ENCODE data around the gene MTREX. TPM values are rescaled to one million over a fixed set of nuclear protein-coding genes. Genes with fewer than 3 reads are reported as not detected.
A peak's percentile ranks its signal among the peaks of the same experiment; 100 is the strongest.

Gene MTREX
- total RNA-seq, 1 experiment from 2014 or later: 102 TPM

GRCh38 chr5:55320571-55320970 is 12.8 kb downstream of the MTREX start:
- in situ Hi-C loops (cut with HindIII; ENCODE audit: low sequenced_read_pairs): no loop called here
- DNase-seq (ENCODE audit: low spot score): no peak

- in situ Hi-C loops (cut with HindIII; ENCODE audit: low sequenced_read_pairs): no loop called here
- no peak for DNase-seq (ENCODE audit: low spot score)
Observed at GRCh38 chr5:55324006-55324405, 16.2 kb downstream of the MTREX start.

GRCh38 chr5:55324815-55325418 is 17.1 kb downstream of the MTREX start:
- in situ Hi-C loops (cut with HindIII; ENCODE audit: low sequenced_read_pairs): no loop called here
- DNase-seq (ENCODE audit: low spot score): peak; percentile 65

GRCh38 chr5:55325621-55326020 is 17.8 kb downstream of the MTREX start:
- in situ Hi-C loops (cut with HindIII; ENCODE audit: low sequenced_read_pairs): no loop called here
- no peak for DNase-seq (ENCODE audit: low spot score)

DNA sequence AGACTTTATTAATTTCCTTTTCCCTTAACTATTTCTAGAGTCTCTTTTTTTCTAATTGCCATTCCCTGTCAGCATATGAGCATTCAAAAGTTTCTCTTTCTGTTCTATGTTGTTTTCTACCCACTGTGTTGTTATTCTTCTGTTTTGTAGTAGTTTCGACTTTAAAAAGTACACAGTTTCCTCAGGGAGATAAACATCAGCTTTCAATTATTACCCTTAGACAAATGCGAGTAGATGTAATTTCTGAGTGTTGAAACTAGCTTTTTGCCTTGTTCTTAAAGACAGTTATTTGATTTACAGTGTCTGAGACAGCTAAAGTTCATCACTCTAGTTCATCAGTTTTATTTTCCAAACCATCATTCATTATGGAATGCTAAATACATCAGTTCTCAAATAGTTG is 19.5 kb downstream of the MTREX start:
- DNase-seq (ENCODE audit: low spot score): no peak
- in situ Hi-C loops (cut with HindIII; ENCODE audit: low sequenced_read_pairs): no loop called here

DNA sequence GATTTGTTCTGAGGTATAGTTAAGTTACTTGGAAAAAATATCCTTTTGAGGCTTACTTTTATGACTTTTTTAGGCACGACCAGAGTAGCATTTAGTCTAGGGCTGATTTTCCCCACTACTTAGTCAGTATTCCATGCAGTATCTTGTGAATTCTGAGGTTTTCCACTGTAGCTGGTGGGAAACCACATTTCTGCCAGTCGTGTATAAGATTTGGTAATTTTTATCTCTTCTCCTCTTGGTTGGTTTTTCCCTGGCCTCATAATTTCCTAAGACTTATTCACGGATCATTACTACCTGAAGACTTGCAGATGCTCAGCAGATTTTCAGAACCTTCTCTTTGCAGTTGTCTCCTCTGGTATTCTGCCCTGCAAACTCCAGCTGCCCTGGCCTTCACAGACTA is 23.5 kb downstream of the MTREX start:
- in situ Hi-C loops (cut with HindIII; ENCODE audit: low sequenced_read_pairs): no loop called here

GRCh38 chr5:55333017-55333416 is 25.2 kb downstream of the MTREX start:
- in situ Hi-C loops (cut with HindIII; ENCODE audit: low sequenced_read_pairs): no loop called here
- no peak for DNase-seq (ENCODE audit: low spot score)

More for the DNA sequence above, 23.5 kb downstream of the MTREX start:
- no peak for DNase-seq (ENCODE audit: low spot score)

- in situ Hi-C loops (cut with HindIII; ENCODE audit: low sequenced_read_pairs): no loop called here
Observed at GRCh38 chr5:55333811-55334210, 26.0 kb downstream of the MTREX start.

GRCh38 chr5:55338092-55338613 is 30.4 kb downstream of the MTREX start:
- in situ Hi-C loops (cut with HindIII; ENCODE audit: low sequenced_read_pairs): no loop called here
- DNase-seq (ENCODE audit: low spot score): no peak

More at GRCh38 chr5:55333811-55334210, 26.0 kb downstream of the MTREX start:
- no peak for DNase-seq (ENCODE audit: low spot score)

GRCh38 chr5:55338810-55339243 is 31.0 kb downstream of the MTREX start:
- DNase-seq (ENCODE audit: low spot score): peak; percentile 34
- in situ Hi-C loops (cut with HindIII; ENCODE audit: low sequenced_read_pairs): no loop called here

- DNase-seq (ENCODE audit: low spot score): no peak
- in situ Hi-C loops (cut with HindIII; ENCODE audit: low sequenced_read_pairs): no loop called here
Observed at GRCh38 chr5:55343107-55343506, 35.3 kb downstream of the MTREX start.

- in situ Hi-C loops (cut with HindIII; ENCODE audit: low sequenced_read_pairs): no loop called here
- DNase-seq (ENCODE audit: low spot score): no peak
Observed at GRCh38 chr5:55343609-55344008, 35.8 kb downstream of the MTREX start.

- in situ Hi-C loops (cut with HindIII; ENCODE audit: low sequenced_read_pairs): no loop called here
Observed at GRCh38 chr5:55344392-55344992, 36.7 kb downstream of the MTREX start.

GRCh38 chr5:55345327-55345726 is 37.5 kb downstream of the MTREX start:
- no peak for DNase-seq (ENCODE audit: low spot score)
- in situ Hi-C loops (cut with HindIII; ENCODE audit: low sequenced_read_pairs): no loop called here

More at GRCh38 chr5:55344392-55344992, 36.7 kb downstream of the MTREX start:
- peak; percentile 76 for DNase-seq (ENCODE audit: low spot score)

- in situ Hi-C loops (cut with HindIII; ENCODE audit: low sequenced_read_pairs): no loop called here
- no peak for DNase-seq (ENCODE audit: low spot score)
Observed at GRCh38 chr5:55347786-55348185, 40.0 kb downstream of the MTREX start.

GRCh38 chr5:55350754-55351153 is 43.0 kb downstream of the MTREX start:
- no peak for DNase-seq (ENCODE audit: low spot score)
- in situ Hi-C loops (cut with HindIII; ENCODE audit: low sequenced_read_pairs): no loop called here

DNA sequence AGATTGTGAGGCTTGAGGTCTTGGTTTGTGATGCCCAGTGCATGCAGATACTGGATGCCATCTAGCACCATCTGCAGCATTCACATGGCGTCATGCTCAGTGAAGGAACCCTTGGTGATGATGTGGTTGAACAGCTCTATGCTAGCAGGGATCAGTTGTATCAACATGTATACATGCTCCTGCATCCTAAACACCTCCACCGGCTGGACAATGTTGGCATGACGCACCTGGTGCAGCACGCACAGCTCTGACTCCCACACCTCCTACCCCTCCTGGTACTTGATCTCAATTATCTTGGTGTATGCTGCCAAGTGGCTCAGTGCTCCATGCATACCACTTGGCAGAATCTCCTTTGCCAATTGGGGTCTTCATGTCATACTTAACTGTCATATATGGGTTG is 49.1 kb downstream of the MTREX start:
- in situ Hi-C loops (cut with HindIII; ENCODE audit: low sequenced_read_pairs): no loop called here
- DNase-seq (ENCODE audit: low spot score): no peak

DNA sequence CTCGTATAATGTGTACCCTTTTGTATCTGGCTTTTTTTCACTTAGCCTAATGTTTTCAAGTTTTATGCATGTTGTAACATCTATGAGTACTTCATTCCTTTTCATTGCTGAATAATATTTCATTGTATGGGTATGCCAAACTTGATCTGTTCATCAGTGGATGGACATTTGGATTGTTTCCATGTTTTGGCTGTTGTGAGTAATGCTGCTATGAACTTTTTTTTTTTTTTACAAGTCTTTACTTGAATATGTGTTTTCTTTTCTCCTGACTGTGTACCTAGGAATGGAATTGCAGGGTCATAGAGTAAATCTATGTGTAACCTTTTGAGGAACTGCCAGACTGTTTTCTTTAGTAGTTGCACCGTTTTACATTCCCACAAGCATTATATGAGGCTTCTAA is 52.4 kb downstream of the MTREX start:
- in situ Hi-C loops (cut with HindIII; ENCODE audit: low sequenced_read_pairs): no loop called here

DNA sequence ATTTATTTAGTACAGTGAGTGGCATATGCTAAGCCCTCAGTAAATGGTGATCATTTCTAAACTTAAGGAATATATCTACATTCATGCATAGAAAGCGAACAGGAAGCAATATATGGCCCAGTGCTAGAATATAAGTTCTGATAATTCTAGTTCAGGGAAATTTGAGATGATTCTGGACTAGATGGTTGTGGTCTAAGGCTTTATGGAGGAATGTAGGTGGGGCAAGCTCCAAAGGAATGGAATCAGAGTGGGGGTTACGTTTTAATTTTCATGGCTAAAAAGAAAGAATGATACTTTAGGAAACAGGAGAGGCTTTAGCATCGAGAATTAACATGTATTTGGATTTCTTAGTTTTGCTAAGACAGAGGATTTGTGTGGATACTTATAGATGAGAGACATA is 56.1 kb downstream of the MTREX start:
- DNase-seq (ENCODE audit: low spot score): no peak
- in situ Hi-C loops (cut with HindIII; ENCODE audit: low sequenced_read_pairs): no loop called here

More for the DNA sequence above, 52.4 kb downstream of the MTREX start:
- no peak for DNase-seq (ENCODE audit: low spot score)

- in situ Hi-C loops (cut with HindIII; ENCODE audit: low sequenced_read_pairs): no loop called here
- DNase-seq (ENCODE audit: low spot score): no peak
Observed at GRCh38 chr5:55364537-55365055, 56.8 kb downstream of the MTREX start.

Data from G401 (cell line).